Liver (tissue), 9 donors: ENCODE measurements around the gene SNCA. TPM values are rescaled to one million over a fixed set of nuclear protein-coding genes. Genes with fewer than 3 reads are reported as not detected.

Experiments used
- DNase-seq: peaks from one replicate; pipeline ENCODE4 v3.0.0-alpha.2; 2017; ENCODE audit warnings: low spot score
- H3K27ac ChIP-seq, 2 donors: one replicate each; pipeline ENCODE4 v1.7.0; 2013; ENCODE audit warnings: inconsistent platforms in 2 of 2, low read length in 2 of 2, control low read depth in 1 of 2, low read depth in 1 of 2, mild to moderate bottlenecking in 1 of 2
- H3K27me3 ChIP-seq, 4 donors: one replicate each; pipeline versions ENCODE4 v1.6.1 to v1.7.0; 2013; ENCODE audit warnings: low read length in 3 of 4, inconsistent platforms in 1 of 4, mild to moderate bottlenecking in 1 of 4, moderate library complexity in 1 of 4; ENCODE audit not compliant: control insufficient read depth in 4 of 4, insufficient read depth in 4 of 4
- H3K36me3 ChIP-seq, 4 donors: one replicate each; pipeline versions ENCODE4 v1.6.1 to v1.7.0; 2013; ENCODE audit warnings: low read length in 3 of 4, mild to moderate bottlenecking in 3 of 4, low read depth in 1 of 4, moderate library complexity in 1 of 4; ENCODE audit not compliant: control insufficient read depth in 4 of 4, insufficient read depth in 3 of 4
- H3K4me1 ChIP-seq, 4 donors: one replicate each; pipeline versions ENCODE4 v1.6.1 to v1.7.0; 2013; ENCODE audit warnings: low read length in 3 of 4, mild to moderate bottlenecking in 3 of 4, moderate library complexity in 1 of 4; ENCODE audit not compliant: control insufficient read depth in 4 of 4, insufficient read depth in 4 of 4
- H3K4me3 ChIP-seq, 3 donors: one replicate each; pipeline versions ENCODE4 v1.6.1 to v1.7.0; 2013; ENCODE audit warnings: low read length in 3 of 3, control low read depth in 1 of 3, low read depth in 1 of 3, mild to moderate bottlenecking in 1 of 3
- H3K9ac ChIP-seq, 2 donors: one replicate each; pipeline ENCODE4 v1.7.0; 2013; ENCODE audit warnings: low read length in 2 of 2, mild to moderate bottlenecking in 2 of 2, moderate library complexity in 2 of 2, control low read depth in 1 of 2, low read depth in 1 of 2
- H3K9me3 ChIP-seq, 4 donors: one replicate each; pipeline versions ENCODE4 v1.6.1 to v1.7.0; 2013; ENCODE audit warnings: low read length in 3 of 4; ENCODE audit not compliant: control insufficient read depth in 4 of 4
- FOXA1 ChIP-seq: IDR thresholded peaks from 2 replicates; pipeline ENCODE4 v1.6.1; 2016; ENCODE audit warnings: antibody characterized with exemption
- FOXA2 ChIP-seq: IDR thresholded peaks from 2 replicates; pipeline ENCODE4 v1.6.1; 2016; ENCODE audit warnings: antibody characterized with exemption
- GABPA ChIP-seq, 2 donors: IDR thresholded peaks in 1 of 2; conservative IDR thresholded peaks in 1 of 2; 2 replicates each; pipeline ENCODE4 v1.6.1; 2016; ENCODE audit warnings: antibody characterized with exemption in 2 of 2, mild to moderate bottlenecking in 1 of 2, moderate library complexity in 1 of 2
- HNF4A ChIP-seq, 2 donors: conservative IDR thresholded peaks; 2 replicates each; pipeline ENCODE4 v1.6.1; 2016; ENCODE audit warnings: antibody characterized with exemption in 2 of 2, mild to moderate bottlenecking in 2 of 2
- HNF4G ChIP-seq: IDR thresholded peaks from 2 replicates; pipeline ENCODE4 v1.6.1; 2016; ENCODE audit warnings: antibody characterized with exemption
- JUND ChIP-seq, 2 donors: IDR thresholded peaks; 2 replicates each; pipeline ENCODE4 v1.6.1; 2016; ENCODE audit warnings: antibody characterized with exemption in 2 of 2
- MAX ChIP-seq: IDR thresholded peaks from 2 replicates; pipeline ENCODE4 v1.6.1; 2016; ENCODE audit warnings: antibody characterized with exemption
- NR2F2 ChIP-seq: IDR thresholded peaks from 2 replicates; pipeline ENCODE4 v1.6.1; 2016; ENCODE audit warnings: antibody characterized with exemption
- RAD21 ChIP-seq, 2 donors: IDR thresholded peaks; 2 replicates each; pipeline ENCODE4 v1.6.1; 2016; ENCODE audit warnings: antibody characterized with exemption in 2 of 2, mild to moderate bottlenecking in 2 of 2
- REST ChIP-seq: IDR thresholded peaks from 2 replicates; pipeline ENCODE4 v1.6.1; 2016; ENCODE audit warnings: antibody characterized with exemption, mild to moderate bottlenecking
- SP1 ChIP-seq: IDR thresholded peaks from 2 replicates; pipeline ENCODE4 v1.6.1; 2018; ENCODE audit warnings: antibody characterized with exemption, mild to moderate bottlenecking
- TAF1 ChIP-seq: conservative IDR thresholded peaks from 2 replicates; pipeline ENCODE4 v1.6.1; 2016; ENCODE audit warnings: antibody characterized with exemption, mild to moderate bottlenecking
- YY1 ChIP-seq: IDR thresholded peaks from 2 replicates; pipeline ENCODE4 v1.6.1; 2016; ENCODE audit warnings: antibody characterized with exemption, mild to moderate bottlenecking
- ZBTB33 ChIP-seq: IDR thresholded peaks from 2 replicates; pipeline ENCODE4 v1.6.1; 2016; ENCODE audit warnings: antibody characterized with exemption
- WGBS: extraction: QIAGEN DNeasy Blood & Tissue Kit; methylation state at CpG from one replicate; pipeline ENCODE4 v1.1.7; 2013; 5-methylcytosine and 5-hydroxymethylcytosine counted together
- polyA plus RNA-seq, 2 donors: library from polyadenylated mRNA; stranded (reverse) in 1 of 2; unstranded in 1 of 2; fragments of 200-250 nt in 1 of 2; fragments of >200 nt in 1 of 2; fragmentation: Nextera tagmentation in 1 of 2; extraction: Ambion mirVana in 1 of 2; gene quantifications; one replicate each; pipeline versions ENCODE4 v1.2.1 to v1.2.3, GENCODE V29; 2013 to 2015
- total RNA-seq, 2 donors: library from RNA; depleted of rRNA; stranded (reverse); fragments of >200 nt; gene quantifications; one replicate each; pipeline ENCODE4 v1.2.3, GENCODE V29; 2014
- TF ChIP-seq, protein P1 (sequence below): IDR thresholded peaks from 2 replicates; pipeline ENCODE4 v1.6.1; 2016; ENCODE audit warnings: antibody characterized with exemption
- donor health status: healthy.
- donor health status: healthy.
- donor health status: healthy.
- donor health status: healthy.
- donor health status: healthy.

SNCA gene
- total and polyA plus RNA-seq, 4 donors = 0.44 to 292 (median 0.70) TPM

DNA sequence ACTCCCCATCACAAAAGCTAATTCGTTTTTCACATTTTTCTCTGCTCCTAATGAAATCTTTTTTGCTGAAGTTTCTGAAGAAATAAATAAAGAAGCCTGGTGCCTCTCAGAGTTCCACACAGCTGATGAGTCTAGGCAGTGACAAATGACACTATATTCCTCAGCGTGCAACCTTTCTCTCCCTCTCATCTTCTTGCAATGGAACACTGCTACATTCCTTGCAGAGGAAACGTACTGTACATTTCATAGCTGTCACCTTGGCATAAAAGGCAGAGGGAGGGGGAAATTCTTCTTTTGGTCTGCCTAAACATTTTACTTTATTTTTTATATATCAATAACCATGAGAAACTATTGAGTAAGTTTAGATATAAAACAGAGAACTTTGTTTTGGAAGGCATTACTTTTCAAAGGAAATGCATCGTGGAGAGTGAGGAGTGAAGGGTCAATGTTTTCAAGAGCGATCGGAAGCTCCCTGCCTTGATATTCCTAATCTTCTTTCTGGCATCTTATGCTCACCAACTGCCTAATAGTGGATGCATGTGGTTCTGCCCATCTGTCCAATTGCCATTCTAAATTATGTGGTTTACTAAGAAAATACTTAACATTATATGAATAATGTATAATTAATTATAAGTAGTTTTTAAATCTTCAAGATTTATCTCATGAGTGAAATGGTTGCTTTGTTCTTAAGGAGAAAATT lies 29.4 kb downstream of the SNCA start (continued):
- TF ChIP-seq ZBTB33 (no peak), JUND (IDR thresholded peaks at IDR 0.05) (no peak), FOXA2 (no peak), SP1 (no peak), YY1 (no peak), NR2F2 (no peak)

GRCh38 chr4:89805297-89805696 lies 31.7 kb downstream of the SNCA start:
- H3K36me3 ChIP-seq = no peaks in the 10 kb centered on the region
- H3K4me1 ChIP-seq = no peaks in the 10 kb centered on the region
- DNase-seq = no peak
- H3K27ac ChIP-seq = no peak overlapping the region
- H3K9me3 ChIP-seq = no peaks in the 10 kb centered on the region
- H3K9ac ChIP-seq = no peak overlapping the region
- TF ChIP-seq HNF4A (conservative IDR thresholded peaks at IDR 0.05) (no peak), FOXA1 (no peak), SP1 (no peak), GABPA (IDR thresholded peaks at IDR 0.05 in 1 of 2, conservative IDR thresholded peaks at IDR 0.05 in 1 of 2) (no peak), ZBTB33 (no peak), TAF1 (no peak), HNF4G (no peak), MAX (no peak), FOXA2 (no peak)
- TF ChIP-seq, protein P1, sequence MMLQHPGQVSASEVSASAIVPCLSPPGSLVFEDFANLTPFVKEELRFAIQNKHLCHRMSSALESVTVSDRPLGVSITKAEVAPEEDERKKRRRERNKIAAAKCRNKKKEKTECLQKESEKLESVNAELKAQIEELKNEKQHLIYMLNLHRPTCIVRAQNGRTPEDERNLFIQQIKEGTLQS = no peak
- WGBS = 80% methylated on average over 2 of the region's 2 CpGs
- no peaks in the 10 kb centered on the region for H3K27me3 ChIP-seq
- no peak overlapping the region for H3K4me3 ChIP-seq

DNA sequence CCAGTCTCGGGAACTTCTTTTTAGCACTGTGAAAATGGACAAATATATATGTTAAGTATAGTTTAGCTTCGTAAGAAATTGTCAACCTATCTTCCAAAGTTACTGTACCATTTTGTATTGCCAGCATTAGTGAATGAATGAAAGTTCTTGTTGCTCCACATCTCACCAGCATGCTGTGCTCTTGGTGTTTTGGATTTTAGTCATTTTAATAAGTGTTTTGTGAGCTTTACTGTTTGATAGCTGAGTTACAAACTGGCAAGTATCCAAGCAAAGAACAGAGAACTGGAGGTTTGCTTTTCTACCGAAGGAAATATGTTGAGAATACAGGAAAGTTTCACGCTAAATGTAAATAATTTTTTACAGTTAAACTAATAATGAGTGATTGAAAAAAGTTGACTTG lies 33.0 kb downstream of the SNCA start:
- no peak for DNase-seq
- no peak overlapping the region for H3K9ac ChIP-seq
- no peaks in the 10 kb centered on the region for H3K27me3 ChIP-seq
- H3K27ac ChIP-seq = no peak overlapping the region
- H3K36me3 ChIP-seq = no peaks in the 10 kb centered on the region
- 86% methylated on average over 4 of the region's 4 CpGs for WGBS
- no peaks in the 10 kb centered on the region for H3K4me1 ChIP-seq
- TF ChIP-seq RAD21 (IDR thresholded peaks at IDR 0.05) (no peak), REST (no peak)
- no peaks in the 10 kb centered on the region for H3K9me3 ChIP-seq
- no peak overlapping the region for H3K4me3 ChIP-seq
